GM12801 (cell line): ENCODE results near the gene DENND4C.

ENCODE experiments used
- TF ChIP-seq, protein P1 (sequence below): IDR thresholded peaks from one replicate; pipeline ENCODE4 v1.5.1; 2011; ENCODE audit warnings: control low read depth; ENCODE audit not compliant: insufficient read length; ENCODE audit errors: extremely low read depth

Gene DENND4C

DNA sequence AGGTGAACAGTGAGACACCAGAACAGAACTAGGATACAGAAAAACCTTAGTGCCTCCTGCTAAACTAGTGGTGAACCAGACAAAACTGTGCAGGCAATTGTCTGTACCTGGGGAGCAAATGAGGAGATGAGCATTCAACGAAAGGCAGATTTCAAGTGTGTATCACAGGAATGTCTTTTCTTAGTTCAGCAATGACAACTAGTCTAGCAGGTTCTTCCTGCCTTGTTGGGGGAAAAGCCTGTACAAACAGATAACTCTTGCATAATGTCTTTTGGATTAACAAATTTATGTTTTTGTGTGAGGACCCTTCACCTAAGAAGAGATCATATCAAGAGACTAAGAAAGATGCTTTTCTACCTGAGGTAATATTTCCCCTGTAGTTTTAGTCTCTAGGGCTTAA lies 21.8 kb upstream of the DENND4C start:
- TF ChIP-seq, protein P1, sequence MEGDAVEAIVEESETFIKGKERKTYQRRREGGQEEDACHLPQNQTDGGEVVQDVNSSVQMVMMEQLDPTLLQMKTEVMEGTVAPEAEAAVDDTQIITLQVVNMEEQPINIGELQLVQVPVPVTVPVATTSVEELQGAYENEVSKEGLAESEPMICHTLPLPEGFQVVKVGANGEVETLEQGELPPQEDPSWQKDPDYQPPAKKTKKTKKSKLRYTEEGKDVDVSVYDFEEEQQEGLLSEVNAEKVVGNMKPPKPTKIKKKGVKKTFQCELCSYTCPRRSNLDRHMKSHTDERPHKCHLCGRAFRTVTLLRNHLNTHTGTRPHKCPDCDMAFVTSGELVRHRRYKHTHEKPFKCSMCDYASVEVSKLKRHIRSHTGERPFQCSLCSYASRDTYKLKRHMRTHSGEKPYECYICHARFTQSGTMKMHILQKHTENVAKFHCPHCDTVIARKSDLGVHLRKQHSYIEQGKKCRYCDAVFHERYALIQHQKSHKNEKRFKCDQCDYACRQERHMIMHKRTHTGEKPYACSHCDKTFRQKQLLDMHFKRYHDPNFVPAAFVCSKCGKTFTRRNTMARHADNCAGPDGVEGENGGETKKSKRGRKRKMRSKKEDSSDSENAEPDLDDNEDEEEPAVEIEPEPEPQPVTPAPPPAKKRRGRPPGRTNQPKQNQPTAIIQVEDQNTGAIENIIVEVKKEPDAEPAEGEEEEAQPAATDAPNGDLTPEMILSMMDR, result no peak

DNA sequence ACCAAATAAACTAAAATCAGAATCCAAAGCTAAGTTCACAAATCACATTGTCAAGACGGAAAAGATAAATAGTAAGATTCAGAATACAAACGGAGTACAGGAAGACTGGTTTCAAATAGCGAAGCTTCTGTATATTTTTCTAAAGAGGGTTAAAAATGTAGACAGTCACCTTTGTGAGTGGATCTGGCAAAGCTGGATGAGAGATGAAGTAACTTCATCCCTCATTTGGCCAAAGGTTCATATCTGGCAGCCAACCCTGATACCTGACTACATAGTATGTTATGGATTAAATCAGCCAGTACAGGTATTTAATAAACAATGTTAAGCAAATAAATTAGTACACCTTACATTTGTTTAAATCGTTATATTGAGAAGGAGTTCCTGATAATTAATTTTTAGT lies 21.3 kb upstream of the DENND4C start:
- TF ChIP-seq, protein P1, result no peak

DNA sequence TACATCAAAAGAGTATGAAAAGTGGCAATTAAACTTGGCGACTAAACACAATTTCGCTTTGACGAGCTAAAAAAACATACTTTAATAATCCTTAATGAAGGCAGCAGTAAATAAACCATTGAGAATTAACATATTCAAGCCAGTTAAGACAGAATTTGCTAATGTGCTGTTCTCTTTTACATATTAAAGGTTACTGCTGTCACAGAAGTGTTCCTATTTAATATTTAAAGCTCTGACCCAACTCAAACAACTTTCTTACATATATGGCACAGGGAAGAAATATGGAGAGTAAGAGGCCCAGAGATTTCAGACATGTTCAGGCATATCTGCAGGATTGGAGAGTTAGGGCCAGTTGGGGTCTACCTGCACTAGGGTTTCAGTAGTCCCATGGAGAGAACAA lies 16.7 kb upstream of the DENND4C start:
- TF ChIP-seq, protein P1, result no peak

DNA sequence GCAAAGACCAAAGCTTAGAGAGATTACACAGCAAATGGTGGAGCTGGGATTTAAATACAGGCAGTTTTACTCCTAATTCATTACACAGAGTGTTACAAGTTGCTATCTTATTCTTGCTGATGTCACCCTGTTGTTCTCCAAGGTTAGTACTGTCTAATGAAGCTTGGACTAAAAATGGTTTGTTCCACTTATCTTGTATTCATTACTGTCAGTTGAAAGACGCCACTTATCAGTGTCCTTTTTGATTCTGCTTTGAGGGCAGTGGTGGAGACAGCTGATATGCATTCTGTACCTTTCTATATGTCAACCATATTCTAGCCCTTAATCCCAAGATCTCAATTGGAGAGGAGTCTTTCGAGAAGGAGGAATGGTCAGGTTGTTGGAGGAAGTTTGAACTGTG lies 14.0 kb upstream of the DENND4C start:
- TF ChIP-seq, protein P1, result no peak

DNA sequence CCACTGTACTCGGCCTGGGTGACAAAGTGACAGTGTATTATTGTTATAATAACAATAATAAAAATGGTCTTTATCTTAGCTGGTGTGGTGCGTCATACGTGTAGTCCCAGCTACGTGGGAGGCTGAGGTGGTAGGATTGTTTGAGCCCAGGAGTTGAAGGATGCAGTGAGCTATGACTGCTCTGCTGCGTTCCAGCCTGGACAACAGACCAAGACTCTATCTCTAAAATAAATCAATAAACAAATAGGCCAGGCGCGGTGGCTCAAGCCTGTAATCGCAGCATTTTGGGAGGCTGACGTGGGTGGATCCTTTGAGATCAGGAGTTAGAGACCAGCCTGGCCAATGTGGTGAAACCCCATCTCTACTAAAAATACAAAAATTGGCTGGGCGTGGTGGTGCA lies 9.2 kb upstream of the DENND4C start:
- TF ChIP-seq, protein P1, result no peak

DNA sequence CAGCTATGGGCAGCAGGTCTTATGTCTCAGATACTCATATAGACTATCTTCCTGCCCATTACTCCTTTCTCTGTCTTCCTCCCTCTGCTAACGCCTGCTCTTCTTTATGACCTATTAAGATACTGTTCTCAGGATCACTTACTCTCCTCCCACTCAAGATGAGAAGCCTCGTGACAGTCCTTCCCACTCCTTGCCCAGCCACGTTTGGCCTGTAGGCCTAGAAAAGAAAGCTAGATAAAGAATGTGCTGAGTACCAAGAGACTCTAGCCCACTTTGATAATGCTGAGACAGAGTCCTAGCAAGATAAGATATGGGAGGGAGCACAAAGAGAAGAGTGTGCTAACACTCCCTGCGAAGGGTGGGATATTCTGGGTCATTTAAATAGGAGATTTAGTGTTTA lies 6.8 kb upstream of the DENND4C start:
- TF ChIP-seq, protein P1, result no peak

DNA sequence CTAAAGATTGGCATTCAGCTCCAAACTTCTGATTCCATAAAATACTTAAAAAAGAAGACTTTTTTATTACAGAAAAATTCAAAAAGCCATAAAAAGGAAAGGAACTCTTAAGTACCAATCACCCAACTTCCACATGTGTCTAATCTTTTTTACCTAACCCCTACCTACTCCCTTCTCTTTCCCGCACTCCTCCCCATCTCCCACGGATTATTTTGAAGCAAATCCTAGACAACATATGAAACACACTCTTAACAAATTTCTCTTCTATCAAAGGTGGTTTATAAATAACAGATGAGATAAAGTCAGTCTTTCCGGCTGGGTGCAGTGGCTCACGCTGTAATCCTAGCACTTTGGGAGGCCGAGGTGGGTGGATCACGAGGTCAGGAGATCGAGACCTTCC lies 5.9 kb upstream of the DENND4C start:
- TF ChIP-seq, protein P1, result no peak
